OCI-LY1 (cell line): ENCODE measurements around the gene CFAP74.

Experiments used
- EZH2 ChIP-seq: fragments of 200-600 bp; sonication (generic), shearing (Covaris generic); IDR thresholded peaks from 2 replicates; pipeline ENCODE4 v1.8.0; 2017; ENCODE audit warnings: borderline replicate concordance, mixed run types, mild to moderate bottlenecking, antibody characterized with exemption, low read length, moderate library complexity, mixed read lengths
- TF ChIP-seq, protein P1 (sequence below): fragments of 200-600 bp; sonication (generic), shearing (Covaris generic); IDR thresholded peaks from 2 replicates; pipeline ENCODE4 v1.5.1; 2017; ENCODE audit warnings: mild to moderate bottlenecking, antibody characterized with exemption, low read length, moderate library complexity, mixed read lengths

DNA sequence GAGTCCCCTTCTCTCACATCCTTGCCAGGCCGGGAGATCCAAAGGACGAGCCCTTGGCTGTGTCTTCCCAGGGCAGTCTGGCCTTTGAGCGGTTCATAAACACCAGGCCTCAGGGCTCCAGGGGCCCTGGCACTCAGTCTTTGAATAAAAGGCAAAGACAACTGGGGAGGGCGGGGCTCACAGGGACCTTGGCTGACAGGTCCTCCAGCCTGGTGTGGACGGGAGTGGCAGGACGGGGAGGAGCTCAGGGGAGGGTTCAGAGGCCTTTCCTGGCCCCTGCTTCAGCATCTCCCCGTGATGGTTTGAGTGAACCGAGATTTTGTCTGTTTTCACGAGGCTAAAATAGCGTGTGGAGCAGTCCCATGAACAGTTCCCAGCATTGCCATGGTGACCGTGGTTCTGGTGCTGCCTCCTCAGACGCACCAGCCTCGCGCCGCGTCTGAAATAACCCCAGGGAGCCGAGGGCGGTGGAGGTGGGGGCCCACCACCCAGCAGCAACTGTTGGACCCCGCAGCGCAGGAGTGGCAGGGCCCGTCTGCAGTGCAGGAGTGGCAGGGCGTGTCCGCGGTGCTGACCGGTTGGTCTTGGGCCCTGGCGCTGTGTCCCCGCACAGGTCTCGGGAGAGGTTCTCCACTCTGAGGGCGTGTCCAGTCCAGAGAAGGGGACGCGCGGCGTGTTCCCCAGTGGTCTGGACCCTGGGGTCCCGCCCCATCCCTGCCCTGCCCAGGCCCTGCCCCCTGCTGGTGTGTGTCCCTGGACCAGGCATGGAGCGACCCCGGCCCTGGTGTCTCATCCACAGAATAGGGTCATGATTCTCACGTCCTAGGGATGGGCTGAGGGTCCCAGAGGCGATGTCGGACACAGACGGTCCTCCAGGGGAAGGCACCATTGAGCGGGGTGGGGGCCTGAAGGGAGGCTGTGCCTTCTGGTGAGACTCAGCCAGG lies 39.5 kb upstream of the CFAP74 start:
- TF ChIP-seq, protein P1, sequence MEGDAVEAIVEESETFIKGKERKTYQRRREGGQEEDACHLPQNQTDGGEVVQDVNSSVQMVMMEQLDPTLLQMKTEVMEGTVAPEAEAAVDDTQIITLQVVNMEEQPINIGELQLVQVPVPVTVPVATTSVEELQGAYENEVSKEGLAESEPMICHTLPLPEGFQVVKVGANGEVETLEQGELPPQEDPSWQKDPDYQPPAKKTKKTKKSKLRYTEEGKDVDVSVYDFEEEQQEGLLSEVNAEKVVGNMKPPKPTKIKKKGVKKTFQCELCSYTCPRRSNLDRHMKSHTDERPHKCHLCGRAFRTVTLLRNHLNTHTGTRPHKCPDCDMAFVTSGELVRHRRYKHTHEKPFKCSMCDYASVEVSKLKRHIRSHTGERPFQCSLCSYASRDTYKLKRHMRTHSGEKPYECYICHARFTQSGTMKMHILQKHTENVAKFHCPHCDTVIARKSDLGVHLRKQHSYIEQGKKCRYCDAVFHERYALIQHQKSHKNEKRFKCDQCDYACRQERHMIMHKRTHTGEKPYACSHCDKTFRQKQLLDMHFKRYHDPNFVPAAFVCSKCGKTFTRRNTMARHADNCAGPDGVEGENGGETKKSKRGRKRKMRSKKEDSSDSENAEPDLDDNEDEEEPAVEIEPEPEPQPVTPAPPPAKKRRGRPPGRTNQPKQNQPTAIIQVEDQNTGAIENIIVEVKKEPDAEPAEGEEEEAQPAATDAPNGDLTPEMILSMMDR, result no peak
- TF ChIP-seq EZH2, result no peak
